Stimulated activated CD8-positive, alpha-beta memory T cell treated with anti-CD3 and anti-CD28 coated beads, Interleukin-7, amount 100 ng/mL, for 48 hours (primary cell): ENCODE data around the gene MOSPD3.
"Not testable (repeated sequence)": the region's sequence is repeated elsewhere in the genome, so short reads cannot be mapped to it uniquely, and the experiment has no call there.

ENCODE experiments used
- DNase-seq, 2 donors: peaks; one replicate each; pipeline ENCODE4 v3.0.0-alpha.2; 2020; ENCODE audit warnings: low read depth in 1 of 2; ENCODE audit errors: extremely low read depth in 1 of 2

Gene MOSPD3

DNA sequence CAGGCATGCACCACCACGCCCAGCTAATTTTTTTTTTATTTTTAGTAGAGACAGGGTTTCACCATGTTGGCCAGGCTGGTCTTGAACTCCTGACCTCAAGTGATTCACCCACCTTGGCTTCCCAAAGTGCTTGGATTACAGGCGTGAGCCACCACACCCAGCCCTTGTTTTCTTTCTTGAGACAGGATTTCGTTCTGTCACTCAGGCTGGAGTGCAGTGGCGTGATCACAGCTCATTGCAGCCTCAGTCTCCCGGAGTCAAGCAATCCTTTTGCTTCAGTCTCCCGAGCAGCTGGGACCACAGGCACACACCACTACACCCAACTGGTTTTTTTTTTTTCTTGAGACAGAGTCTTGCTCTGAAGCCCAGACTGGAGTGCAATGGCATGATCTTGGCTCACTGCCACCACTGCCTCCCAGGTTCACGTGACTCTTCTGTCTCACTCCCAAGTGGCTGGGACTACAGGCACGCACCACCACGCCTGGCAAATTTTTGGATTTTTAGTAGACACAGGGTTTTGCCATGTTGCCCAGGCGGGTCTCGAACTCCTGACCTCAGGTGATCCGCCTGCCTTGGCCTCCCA, 49.9 kb downstream of the MOSPD3 start:
- not testable (repeated sequence) for DNase-seq
